Measurements from ENCODE around the gene TIGIT.
"Not testable (repeated sequence)": the region's sequence is repeated elsewhere in the genome, so short reads cannot be mapped to it uniquely, and the experiment has no call there.

The TIGIT gene

GRCh38 chr3:114293838-114294535, at the start of gene TIGIT:
TSS of gene TIGIT (plus strand) at chr3:114294028. CDS start at chr3:114294062, 34 bp downstream.
- no peak for FAIRE-seq

- FAIRE-seq = no peak
These were observed 40.9 kb upstream of the TIGIT start for GRCh38 chr3:114252954-114253353.

- FAIRE-seq = no peak
These were observed 40.3 kb upstream of the TIGIT start for GRCh38 chr3:114253505-114253904.

- FAIRE-seq = peak; percentile 85
These were observed 34.3 kb upstream of the TIGIT start for GRCh38 chr3:114259566-114259965.

- no peak for FAIRE-seq
These were observed 33.7 kb upstream of the TIGIT start for GRCh38 chr3:114260152-114260551.

- no peak for FAIRE-seq
These were observed 23.8 kb upstream of the TIGIT start for GRCh38 chr3:114270019-114270418.

GRCh38 chr3:114272271-114272670, 21.6 kb upstream of the TIGIT start:
- FAIRE-seq = no peak

- FAIRE-seq = no peak
These were observed 18.9 kb upstream of the TIGIT start for GRCh38 chr3:114274929-114275328.

GRCh38 chr3:114276856-114277255, 17.0 kb upstream of the TIGIT start:
- FAIRE-seq = not testable (repeated sequence)

GRCh38 chr3:114284644-114285043, 9.2 kb upstream of the TIGIT start:
- no peak for FAIRE-seq

- no peak for FAIRE-seq
These were observed 8.1 kb upstream of the TIGIT start for GRCh38 chr3:114285648-114286230.

GRCh38 chr3:114286266-114286665, 7.6 kb upstream of the TIGIT start:
- FAIRE-seq = no peak

- no peak for FAIRE-seq
These were observed 2.6 kb upstream of the TIGIT start for GRCh38 chr3:114290911-114291901.

- no peak for FAIRE-seq
These were observed 1.2 kb downstream of the TIGIT start for GRCh38 chr3:114294940-114295480.

GRCh38 chr3:114295946-114296345, 2.1 kb downstream of the TIGIT start:
- no peak for FAIRE-seq

GRCh38 chr3:114299421-114299820, 5.6 kb downstream of the TIGIT start:
- no peak for FAIRE-seq

- no peak for FAIRE-seq
These were observed 6.3 kb downstream of the TIGIT start for GRCh38 chr3:114299941-114300624.

GRCh38 chr3:114307222-114307830, 13.5 kb downstream of the TIGIT start:
- no peak for FAIRE-seq

GRCh38 chr3:114307832-114308231, 14.0 kb downstream of the TIGIT start:
- no peak for FAIRE-seq

GRCh38 chr3:114308377-114308776, 14.5 kb downstream of the TIGIT start:
- FAIRE-seq = no peak

GRCh38 chr3:114308830-114309229, 15.0 kb downstream of the TIGIT start:
- FAIRE-seq = no peak

- no peak for FAIRE-seq
These were observed 16.9 kb downstream of the TIGIT start for GRCh38 chr3:114310695-114311094.
